COLO668 (cell line): ENCODE measurements around the gene CCDC195.
"Not testable (repeated sequence)": the region's sequence is repeated elsewhere in the genome, so short reads cannot be mapped to it uniquely, and the experiment has no call there.

Experiments used
- DNase-seq: peaks from one replicate; lab custom pipeline; 2025; ENCODE audit not compliant: unreplicated experiment; lab: John Stamatoyannopoulos, UW

CCDC195 gene

DNA sequence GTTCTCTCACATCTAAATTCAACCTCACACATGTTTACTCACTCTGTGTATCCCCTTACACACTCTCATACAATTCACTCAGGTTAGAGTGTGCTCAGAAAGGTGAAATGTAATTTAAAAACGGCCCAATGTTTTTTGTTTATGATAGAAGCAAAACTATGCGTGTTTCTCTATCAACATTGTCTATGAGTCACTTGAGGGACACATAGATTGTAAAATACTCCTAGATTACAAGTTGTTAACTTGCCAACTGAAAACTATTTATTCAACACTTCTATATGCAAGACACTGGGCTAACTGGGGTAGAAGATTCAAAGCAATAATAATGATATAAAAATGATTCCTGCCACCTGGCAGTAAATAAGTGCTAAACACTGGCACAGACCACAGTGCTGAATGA, 24.6 kb downstream of the CCDC195 start:
- DNase-seq = no peak

DNA sequence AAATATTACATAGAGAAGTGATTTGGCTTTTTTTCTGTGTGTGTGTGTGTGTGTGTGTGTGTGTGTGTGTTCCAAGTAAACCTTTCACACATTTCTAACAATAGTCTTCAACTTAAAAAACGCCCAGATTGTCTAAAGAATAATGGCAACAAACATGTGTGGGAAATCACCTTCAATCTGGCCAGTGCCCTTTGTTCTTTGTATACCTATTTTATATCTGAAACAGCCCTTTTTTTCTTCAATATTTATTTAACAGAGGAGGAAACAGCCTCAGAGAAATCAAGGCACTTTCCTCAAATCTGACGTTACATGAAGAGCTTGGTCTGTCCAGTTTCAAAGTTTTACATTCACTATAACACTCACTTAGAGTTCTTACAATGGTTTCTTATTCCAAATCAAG, 25.3 kb downstream of the CCDC195 start:
- no peak for DNase-seq

- no peak for DNase-seq
Observed at GRCh38 chr2:224689539-224689938, 26.6 kb downstream of the CCDC195 start.

DNA sequence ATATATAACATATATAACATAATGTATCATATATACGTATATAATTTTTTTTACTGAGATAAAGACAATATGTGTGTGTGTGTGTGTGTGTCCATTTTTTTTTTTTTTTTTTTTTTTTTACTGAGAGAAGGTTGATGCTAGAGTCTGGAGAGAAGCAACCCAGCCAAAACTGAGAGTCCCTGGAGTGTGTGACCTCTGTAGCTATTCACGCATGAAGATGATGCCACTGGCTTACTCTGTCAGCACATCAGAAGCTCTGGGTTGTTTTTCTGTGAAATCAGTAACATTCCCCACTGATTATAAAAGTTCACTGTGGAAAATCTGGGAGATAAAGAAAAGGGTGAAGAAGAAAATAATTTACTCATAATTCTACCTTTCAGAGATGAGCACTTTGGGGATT, 27.2 kb downstream of the CCDC195 start:
- no peak for DNase-seq

DNA sequence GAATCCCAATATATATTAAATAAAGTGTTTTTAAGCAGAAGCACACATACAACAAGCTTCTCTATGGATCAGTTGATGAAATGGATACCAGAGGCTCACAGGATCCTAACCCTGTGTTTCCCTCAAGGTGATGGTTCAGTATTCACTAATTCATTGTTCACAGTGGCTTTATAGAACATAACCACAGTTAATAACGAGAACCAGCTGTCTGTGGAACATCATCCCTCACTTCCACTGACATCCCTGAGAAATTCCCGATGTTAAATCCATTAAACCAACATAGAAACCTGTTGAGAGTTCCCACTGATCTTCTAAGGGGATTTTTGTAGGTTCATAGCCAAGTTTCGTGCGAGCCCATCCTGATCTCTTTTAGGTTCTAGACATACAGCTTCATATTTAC, 29.0 kb downstream of the CCDC195 start:
- no peak for DNase-seq

DNA sequence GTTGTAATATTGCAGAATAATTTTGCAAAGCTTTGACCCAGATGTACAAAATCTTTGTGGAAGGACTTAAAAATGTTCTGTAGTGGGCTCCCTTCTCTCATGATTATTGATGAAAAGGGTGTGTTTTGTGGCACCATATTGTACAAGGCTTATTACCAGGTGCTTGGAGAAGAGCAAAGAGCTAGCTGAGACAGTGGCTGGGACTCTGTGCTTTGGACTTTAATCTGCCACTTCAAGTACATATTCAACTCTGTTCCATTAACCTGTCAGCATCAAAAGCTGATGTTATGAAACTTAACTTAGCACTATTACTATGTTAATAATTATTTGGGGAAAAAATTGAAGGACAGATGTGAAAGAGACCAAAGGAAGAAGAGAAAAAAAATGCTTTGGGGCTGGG, 31.0 kb downstream of the CCDC195 start:
- no peak for DNase-seq

- no peak for DNase-seq
Observed at GRCh38 chr2:224682134-224682533, 34.0 kb downstream of the CCDC195 start.

GRCh38 chr2:224671731-224672130, 44.4 kb downstream of the CCDC195 start:
- DNase-seq = no peak

- no peak for DNase-seq
Observed at GRCh38 chr2:224670203-224670602, 46.0 kb downstream of the CCDC195 start.

- no peak for DNase-seq
Observed at GRCh38 chr2:224669449-224669848, 46.7 kb downstream of the CCDC195 start.

- no peak for DNase-seq
Observed at GRCh38 chr2:224668123-224668909, 47.8 kb downstream of the CCDC195 start.

DNA sequence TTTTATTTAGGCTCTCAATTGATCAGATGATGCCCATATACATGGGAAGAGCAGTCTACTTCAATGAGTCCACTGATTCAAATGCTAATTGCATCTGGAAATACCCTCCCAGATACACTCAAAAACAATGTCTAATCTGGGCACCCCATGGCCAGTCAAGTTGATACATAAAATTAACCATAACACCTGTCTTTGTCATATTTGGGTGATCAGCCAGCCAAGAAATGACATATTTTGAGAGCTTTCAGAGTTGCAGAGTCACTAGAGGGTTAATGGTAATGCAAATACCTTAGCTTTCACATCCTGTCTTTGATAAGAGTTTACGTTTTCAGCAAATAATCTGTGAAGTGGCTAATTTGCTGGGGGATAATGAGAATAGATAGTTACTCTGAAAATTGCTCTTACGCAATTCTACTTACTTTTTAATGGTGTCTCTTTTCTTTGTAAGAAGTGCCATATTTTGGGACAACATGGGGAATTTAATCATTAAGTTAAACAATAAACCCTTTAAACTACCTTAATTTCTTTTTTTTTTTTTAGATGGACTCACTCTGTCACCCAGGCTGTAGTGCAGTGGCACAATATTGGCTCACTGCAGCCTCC, 49.1 kb downstream of the CCDC195 start:
- no peak for DNase-seq

DNA sequence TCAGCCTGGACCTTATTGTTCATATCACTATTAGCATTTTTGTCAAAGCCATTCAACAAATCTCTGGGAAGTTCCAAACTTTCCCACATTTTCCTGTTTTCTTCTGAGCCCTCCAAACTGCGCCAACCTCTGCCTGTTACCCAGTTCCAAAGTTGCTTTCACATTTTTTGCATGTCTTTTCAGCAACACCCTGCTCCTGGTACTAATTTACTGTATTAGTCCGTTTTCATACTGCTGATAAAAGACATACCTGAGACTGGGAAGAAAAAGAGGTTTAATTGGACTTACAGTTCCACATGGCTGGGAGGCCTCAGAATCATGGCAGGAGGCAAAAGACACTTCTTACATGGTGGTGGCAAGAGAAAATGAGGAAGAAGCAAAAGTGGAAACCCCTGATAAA, 52.8 kb downstream of the CCDC195 start:
- DNase-seq = not testable (repeated sequence)

DNA sequence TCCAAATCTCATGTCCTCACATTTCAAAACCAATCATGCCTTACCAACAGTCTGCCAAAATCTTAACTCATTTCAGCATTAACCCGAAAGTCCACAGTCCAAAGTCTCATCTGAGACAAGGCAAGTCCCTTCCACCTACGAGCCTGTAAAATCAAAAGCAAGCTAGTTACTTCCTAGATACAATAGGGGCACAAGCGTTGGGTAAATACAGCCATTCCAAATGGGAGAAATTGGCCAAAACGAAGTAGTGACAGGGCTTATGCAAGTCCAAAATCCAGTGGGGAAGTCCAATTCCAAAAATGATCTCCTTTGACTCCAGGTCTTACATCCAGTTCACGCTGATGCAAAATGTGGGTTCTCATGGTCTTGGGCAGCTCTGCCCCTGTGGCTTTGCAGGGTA, 54.5 kb downstream of the CCDC195 start:
- DNase-seq = not testable (repeated sequence)

GRCh38 chr2:224659714-224660113, 56.5 kb downstream of the CCDC195 start:
- no peak for DNase-seq

DNA sequence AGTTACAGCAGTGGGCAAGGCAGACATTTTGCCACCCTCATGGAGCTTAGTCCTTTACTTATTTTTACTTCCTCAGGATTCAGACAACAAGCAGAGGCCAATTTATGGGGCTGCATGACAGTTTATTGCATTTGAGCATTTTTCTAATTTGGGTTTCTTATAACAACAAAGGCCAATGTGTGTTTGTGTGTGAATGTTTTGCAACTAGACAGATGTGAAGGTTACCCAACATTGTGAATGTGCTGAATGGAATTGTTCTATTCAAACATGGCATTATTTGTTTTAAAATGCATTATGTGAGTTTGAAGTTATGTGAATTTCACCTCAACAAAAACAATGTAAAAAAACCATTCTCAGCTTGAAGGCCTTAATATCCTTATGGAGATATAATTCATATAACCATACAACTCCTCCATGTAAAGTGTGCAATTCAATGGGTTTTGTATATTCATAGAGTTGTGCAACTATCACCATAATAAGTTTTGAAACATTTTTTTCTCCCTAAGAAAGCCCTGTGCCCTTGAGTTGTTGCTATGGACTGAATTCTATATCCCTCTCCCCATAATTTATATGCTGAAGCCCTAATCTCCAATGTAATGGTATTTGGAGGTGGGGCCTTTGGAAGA, 57.3 kb downstream of the CCDC195 start:
- no peak for DNase-seq

DNA sequence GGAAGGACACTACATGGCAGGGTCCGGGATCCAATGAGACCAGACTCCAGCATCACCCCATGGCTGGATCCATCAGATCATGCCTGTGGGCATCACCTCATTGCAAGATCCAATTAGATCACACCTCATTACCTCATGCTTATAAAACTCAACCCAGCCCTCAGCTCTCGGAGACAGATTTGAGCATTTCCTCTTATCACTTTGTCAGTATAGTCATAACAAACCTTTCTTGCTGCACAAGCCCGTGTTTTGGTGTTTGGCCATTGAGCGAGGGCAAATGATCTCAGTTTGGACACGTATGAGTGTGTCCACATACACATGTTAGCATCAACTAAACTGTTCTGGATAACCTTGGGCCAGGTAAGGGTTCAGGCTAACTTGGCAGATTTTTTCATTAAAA, 58.8 kb downstream of the CCDC195 start:
- DNase-seq = no peak

DNA sequence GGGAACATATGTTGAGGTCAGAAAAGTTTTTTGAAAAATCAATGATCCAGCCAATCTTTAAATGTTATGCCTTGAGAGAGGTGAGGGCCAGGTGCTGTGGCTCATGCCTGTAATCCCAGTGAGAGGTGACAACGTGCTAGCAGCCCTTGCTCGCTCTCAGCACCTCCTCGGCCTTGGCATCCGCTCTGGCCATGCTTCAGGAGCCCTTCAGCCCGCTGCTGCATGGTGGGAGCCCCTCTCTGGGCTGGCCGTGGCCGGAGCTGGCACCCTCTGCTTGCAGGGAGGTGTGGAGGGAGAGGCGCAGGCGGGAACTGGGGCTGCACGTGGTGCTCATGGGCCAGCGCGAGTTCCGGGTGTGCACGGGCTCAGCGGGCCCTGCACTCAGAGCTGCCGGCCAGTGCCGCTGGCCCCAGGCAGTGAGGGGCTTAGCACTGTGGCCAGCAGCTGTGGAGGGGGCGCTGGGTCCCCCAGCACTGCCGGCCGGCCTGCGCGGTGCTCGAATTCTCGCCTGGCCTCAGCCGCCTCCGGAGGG, 61.1 kb downstream of the CCDC195 start:
- no peak for DNase-seq
